Thoracic aorta (tissue), 2 donors: ENCODE results near the gene ZNF606. TPM values are rescaled to one million over a fixed set of nuclear protein-coding genes. Genes with fewer than 3 reads are reported as not detected.
A peak's percentile ranks its signal among the peaks of the same experiment; 100 is the strongest.

Experiments used
- ATAC-seq: fragments of 150-250 bp; one replicate; pipeline ENCODE4 v1.8.0; 2017; ENCODE audit warnings: low read depth; ENCODE audit not compliant: insufficient number of reproducible peaks, low FRiP score
- DNase-seq: peaks from one replicate; pipeline ENCODE4 v3.0.0-alpha.2; 2020; ENCODE audit warnings: low spot score
- H3K27ac ChIP-seq, 2 donors: fragments of 200-600 bp; sonication (generic); 1 replicate in 1 of 2; 2 replicates in 1 of 2; pipeline ENCODE4 v1.5.1; 2016; ENCODE audit warnings: mild to moderate bottlenecking in 2 of 2, moderate library complexity in 2 of 2
- H3K27me3 ChIP-seq: fragments of 200-600 bp; sonication (generic); replicated peaks from 2 replicates; pipeline ENCODE4 v1.6.0; 2016; ENCODE audit warnings: mild to moderate bottlenecking; ENCODE audit not compliant: insufficient read depth
- H3K36me3 ChIP-seq: fragments of 200-600 bp; sonication (generic); one replicate; pipeline ENCODE4 v1.5.1; 2016
- H3K4me1 ChIP-seq, 2 donors: fragments of 200-600 bp; sonication (generic); 1 replicate in 1 of 2; 2 replicates in 1 of 2; pipeline versions ENCODE4 v1.5.1 to v1.6.0; 2016; ENCODE audit warnings: low read depth in 2 of 2, mild to moderate bottlenecking in 1 of 2; ENCODE audit not compliant: control insufficient read depth in 1 of 2
- H3K4me3 ChIP-seq: fragments of 200-600 bp; sonication (generic); 2 replicates; pipeline ENCODE4 v1.5.1; 2016; ENCODE audit warnings: mild to moderate bottlenecking
- H3K9me3 ChIP-seq: fragments of 200-600 bp; sonication (generic); 2 replicates; pipeline ENCODE4 v1.5.1; 2016
- total RNA-seq, 2 donors: library from RNA; depleted of rRNA; stranded (reverse); fragments of >200 nt; gene quantifications; one replicate each; pipeline versions ENCODE4 v1.1.0 to v1.2.3, GENCODE V29; 2016
- TF ChIP-seq, protein P1 (sequence below): fragments of 200-600 bp; sonication (generic); IDR thresholded peaks from one replicate; pipeline ENCODE4 v1.5.1; 2019; ENCODE audit warnings: antibody characterized with exemption

The ZNF606 gene
- total RNA-seq, 2 donors from 2014 or later: 13.7 to 24.5 TPM

DNA sequence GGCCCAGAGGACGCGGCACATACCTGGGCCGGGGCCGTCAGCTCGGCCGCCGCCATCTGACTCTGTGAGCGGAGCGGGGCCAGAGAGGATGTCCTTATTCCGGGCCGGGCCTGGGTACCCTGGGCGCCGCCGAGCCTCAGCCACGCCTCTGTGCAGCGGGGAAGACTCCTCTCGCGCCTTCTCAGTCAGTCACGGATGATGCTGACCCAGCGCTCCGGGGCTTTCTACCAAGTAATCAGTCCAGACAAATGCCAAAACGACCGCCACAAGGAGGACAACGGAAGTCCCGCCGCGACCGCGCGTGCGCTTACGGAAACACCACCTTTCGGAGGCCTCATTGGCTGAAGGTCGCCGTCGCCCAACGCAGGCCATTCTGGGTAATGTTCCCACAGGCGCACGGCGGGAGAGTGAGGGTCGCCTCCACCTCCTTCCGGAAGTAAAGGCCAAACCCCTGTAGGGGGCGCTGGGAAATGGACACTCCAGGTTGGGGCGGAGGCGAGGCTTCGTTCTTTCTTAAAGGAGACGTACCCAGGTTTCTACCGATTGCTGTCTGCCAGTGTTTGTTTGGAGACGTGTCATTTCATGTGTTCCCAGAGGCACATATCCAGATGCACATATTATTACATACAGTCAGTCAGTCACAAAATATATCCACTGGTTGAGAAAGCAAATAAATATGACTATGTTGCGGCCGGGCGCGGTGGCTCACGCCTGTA, 55.0 kb downstream of the ZNF606 start, which contains the start of gene ZNF256:
Gene ZNF256 (minus strand): TSS at position 288 of the 716 bp plus-strand sequence. CDS start 232 bp downstream, at position 56.
- no peaks in the 10 kb centered on the region for H3K27me3 ChIP-seq
- H3K4me1 ChIP-seq: peaks cover 3 to 9% of the 10 kb centered on the region in 2 donors
- TF ChIP-seq, protein P1, sequence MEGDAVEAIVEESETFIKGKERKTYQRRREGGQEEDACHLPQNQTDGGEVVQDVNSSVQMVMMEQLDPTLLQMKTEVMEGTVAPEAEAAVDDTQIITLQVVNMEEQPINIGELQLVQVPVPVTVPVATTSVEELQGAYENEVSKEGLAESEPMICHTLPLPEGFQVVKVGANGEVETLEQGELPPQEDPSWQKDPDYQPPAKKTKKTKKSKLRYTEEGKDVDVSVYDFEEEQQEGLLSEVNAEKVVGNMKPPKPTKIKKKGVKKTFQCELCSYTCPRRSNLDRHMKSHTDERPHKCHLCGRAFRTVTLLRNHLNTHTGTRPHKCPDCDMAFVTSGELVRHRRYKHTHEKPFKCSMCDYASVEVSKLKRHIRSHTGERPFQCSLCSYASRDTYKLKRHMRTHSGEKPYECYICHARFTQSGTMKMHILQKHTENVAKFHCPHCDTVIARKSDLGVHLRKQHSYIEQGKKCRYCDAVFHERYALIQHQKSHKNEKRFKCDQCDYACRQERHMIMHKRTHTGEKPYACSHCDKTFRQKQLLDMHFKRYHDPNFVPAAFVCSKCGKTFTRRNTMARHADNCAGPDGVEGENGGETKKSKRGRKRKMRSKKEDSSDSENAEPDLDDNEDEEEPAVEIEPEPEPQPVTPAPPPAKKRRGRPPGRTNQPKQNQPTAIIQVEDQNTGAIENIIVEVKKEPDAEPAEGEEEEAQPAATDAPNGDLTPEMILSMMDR: peak; percentile 47
- DNase-seq (peak; percentile 73), ATAC-seq (peak; percentile 76)
- H3K27ac ChIP-seq: peak within 1 kb of the TSS; percentile 74 to 81
- peaks cover 20% of the 10 kb centered on the region for H3K36me3 ChIP-seq
- peak within 1 kb of the TSS; percentile 83 for H3K4me3 ChIP-seq
- H3K9me3 ChIP-seq: peaks cover 24% of the 10 kb centered on the region

- Histone ChIP-seq H3K4me1 (peaks cover 3 to 9% of the 10 kb centered on the region in 2 donors), H3K27me3 (no peaks in the 10 kb centered on the region), H3K9me3 (peaks cover 29% of the 10 kb centered on the region), H3K4me3 (peak overlapping the region; percentile 83), H3K27ac (peak overlapping the region; percentile 74 to 81), H3K36me3 (peaks cover 26% of the 10 kb centered on the region)
- ATAC-seq (no peak), DNase-seq (no peak)
- TF ChIP-seq, protein P1: no peak
These were observed 55.6 kb downstream of the ZNF606 start for GRCh38 chr19:57947088-57947418.

- Histone ChIP-seq H3K9me3 (peaks cover 37% of the 10 kb centered on the region), H3K27me3 (no peaks in the 10 kb centered on the region), H3K4me1 (peaks cover 3 to 9% of the 10 kb centered on the region in 2 donors), H3K36me3 (peaks cover 33% of the 10 kb centered on the region), H3K4me3 (peak overlapping the region; percentile 83), H3K27ac (no peak overlapping the region)
- no peak for ATAC-seq
- TF ChIP-seq, protein P1: no peak
- no peak for DNase-seq
These were observed 56.3 kb downstream of the ZNF606 start for GRCh38 chr19:57946316-57946715.

GRCh38 chr19:57941593-57941992, 61.0 kb downstream of the ZNF606 start:
- H3K27me3 ChIP-seq: no peaks in the 10 kb centered on the region
- DNase-seq (no peak), ATAC-seq (no peak)
- H3K4me3 ChIP-seq: no peak overlapping the region
- peaks cover 71% of the 10 kb centered on the region for H3K9me3 ChIP-seq
- H3K36me3 ChIP-seq: peaks cover 59% of the 10 kb centered on the region
- H3K27ac ChIP-seq: no peak overlapping the region
- TF ChIP-seq, protein P1: no peak
- peaks cover under 1 to 3% of the 10 kb centered on the region in 2 donors for H3K4me1 ChIP-seq

- no peaks in the 10 kb centered on the region for H3K27me3 ChIP-seq
- DNase-seq: no peak
- no peak for ATAC-seq
- no peak overlapping the region for H3K4me3 ChIP-seq
- TF ChIP-seq, protein P1: no peak
- H3K9me3 ChIP-seq: peaks cover 65% of the 10 kb centered on the region
- no peak overlapping the region for H3K27ac ChIP-seq
- H3K4me1 ChIP-seq: no peaks in the 10 kb centered on the region
- H3K36me3 ChIP-seq: peaks cover 20% of the 10 kb centered on the region
These were observed 66.9 kb downstream of the ZNF606 start for GRCh38 chr19:57935731-57936130.
